Esophagus squamous epithelium (tissue), 5 donors: ENCODE measurements around the gene TMEM168. TPM values are rescaled to one million over a fixed set of nuclear protein-coding genes. Genes with fewer than 3 reads are reported as not detected.

ENCODE experiments used
- DNase-seq: peaks from one replicate; lab custom pipeline; 2025; lab: John Stamatoyannopoulos, UW
- H3K27ac ChIP-seq, 4 donors: fragments of 200-600 bp; sonication (generic); one replicate each; pipeline ENCODE4 v1.5.1; 2016 to 2019; ENCODE audit warnings: mild to moderate bottlenecking in 1 of 4
- H3K27me3 ChIP-seq, 4 donors: fragments of 200-600 bp; sonication (generic); 1 replicate in 3 of 4; 2 replicates in 1 of 4; pipeline versions ENCODE4 v1.5.1 to v1.6.0; 2017 to 2021; ENCODE audit warnings: antibody characterized with exemption in 1 of 4
- H3K36me3 ChIP-seq, 3 donors: fragments of 200-600 bp; sonication (generic); one replicate each; pipeline ENCODE4 v1.5.1; 2016 to 2019
- H3K4me1 ChIP-seq, 3 donors: fragments of 200-600 bp; sonication (generic); one replicate each; pipeline ENCODE4 v1.5.1; 2017 to 2019
- H3K4me3 ChIP-seq, 4 donors: fragments of 200-600 bp; sonication (generic); 1 replicate in 3 of 4; 2 replicates in 1 of 4; pipeline ENCODE4 v1.5.1; 2016 to 2019; ENCODE audit warnings: mild to moderate bottlenecking in 2 of 4, moderate library complexity in 1 of 4
- H3K9me3 ChIP-seq, 3 donors: fragments of 200-600 bp; sonication (generic); one replicate each; pipeline ENCODE4 v1.5.1; 2016 to 2019
- POLR2A ChIP-seq, 4 donors: fragments of 450-650 bp; IDR thresholded peaks; one replicate each; pipeline ENCODE4 v1.6.1; 2017; ENCODE audit warnings: antibody characterized with exemption in 4 of 4, mild to moderate bottlenecking in 4 of 4, moderate library complexity in 3 of 4
- WGBS, 2 donors: methylation state at CpG; one replicate each; pipeline ENCODE4 v1.1.5; 2018; 5-methylcytosine and 5-hydroxymethylcytosine counted together
- intact Hi-C: fragments of 100-400 bp; cut with DNase I; formaldehyde crosslinking; loops from one replicate; pipeline ENCODE4 v1.15.0; 2022
- total RNA-seq, 4 donors: library from RNA; depleted of rRNA; stranded (reverse); fragments of >200 nt; gene quantifications; one replicate each; pipeline ENCODE4 v1.1.0, GENCODE V29; 2016
- TF ChIP-seq, protein P1 (sequence below), 6 experiments: fragments of 450-650 bp in 4 of 6; fragments of 200-600 bp in 2 of 6; sonication (generic) in 2 of 6; IDR thresholded peaks; one replicate each; pipeline ENCODE4 v1.5.1; 2016 to 2019; ENCODE audit warnings: antibody characterized with exemption in 6 of 6, mild to moderate bottlenecking in 4 of 6, moderate library complexity in 4 of 6
- donor health status: DM: yes; HTN: yes; CAD: no.

TMEM168 gene
- total RNA-seq, 4 donors from 2014 or later = 16.5 to 32.6 (median 21.6) TPM

DNA sequence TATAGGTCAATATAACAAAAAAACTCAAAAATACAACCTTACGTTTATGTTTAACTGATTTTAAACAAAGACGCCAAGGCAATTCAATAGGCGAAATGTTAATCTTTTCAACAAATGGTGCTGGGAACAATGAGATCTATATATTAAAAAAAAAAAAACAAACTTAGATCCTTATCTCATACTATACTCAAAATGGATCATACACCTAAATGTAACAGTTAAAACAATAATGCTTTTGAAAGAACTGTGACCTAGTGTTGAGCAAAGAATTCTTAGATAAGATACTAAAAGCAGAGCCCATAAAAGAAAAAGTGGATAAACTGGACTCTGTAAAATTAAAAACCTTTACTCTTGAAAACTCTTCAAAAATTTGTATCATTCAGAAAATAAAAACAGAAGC is 8.6 kb downstream of the TMEM168 start:
- H3K4me1 ChIP-seq = peaks cover 0 to 14% (median 0%) of the 10 kb centered on the region in 3 donors
- no peaks in the 10 kb centered on the region for H3K27me3 ChIP-seq
- no peaks in the 10 kb centered on the region for H3K9me3 ChIP-seq
- 94 to 97% methylated on average over 3 of the region's 3 CpGs for WGBS, 2 donors
- peaks cover 0 to 31% (median 0%) of the 10 kb centered on the region in 3 donors for H3K36me3 ChIP-seq
- no peak overlapping the region for H3K27ac ChIP-seq
- no peak overlapping the region for H3K4me3 ChIP-seq
- TF ChIP-seq POLR2A (IDR thresholded peaks at IDR 0.05) = no peak
- TF ChIP-seq, protein P1, sequence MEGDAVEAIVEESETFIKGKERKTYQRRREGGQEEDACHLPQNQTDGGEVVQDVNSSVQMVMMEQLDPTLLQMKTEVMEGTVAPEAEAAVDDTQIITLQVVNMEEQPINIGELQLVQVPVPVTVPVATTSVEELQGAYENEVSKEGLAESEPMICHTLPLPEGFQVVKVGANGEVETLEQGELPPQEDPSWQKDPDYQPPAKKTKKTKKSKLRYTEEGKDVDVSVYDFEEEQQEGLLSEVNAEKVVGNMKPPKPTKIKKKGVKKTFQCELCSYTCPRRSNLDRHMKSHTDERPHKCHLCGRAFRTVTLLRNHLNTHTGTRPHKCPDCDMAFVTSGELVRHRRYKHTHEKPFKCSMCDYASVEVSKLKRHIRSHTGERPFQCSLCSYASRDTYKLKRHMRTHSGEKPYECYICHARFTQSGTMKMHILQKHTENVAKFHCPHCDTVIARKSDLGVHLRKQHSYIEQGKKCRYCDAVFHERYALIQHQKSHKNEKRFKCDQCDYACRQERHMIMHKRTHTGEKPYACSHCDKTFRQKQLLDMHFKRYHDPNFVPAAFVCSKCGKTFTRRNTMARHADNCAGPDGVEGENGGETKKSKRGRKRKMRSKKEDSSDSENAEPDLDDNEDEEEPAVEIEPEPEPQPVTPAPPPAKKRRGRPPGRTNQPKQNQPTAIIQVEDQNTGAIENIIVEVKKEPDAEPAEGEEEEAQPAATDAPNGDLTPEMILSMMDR (IDR thresholded peaks at IDR 0.05) = no peak
- intact Hi-C loops = no loop called here
- no peak for DNase-seq

DNA sequence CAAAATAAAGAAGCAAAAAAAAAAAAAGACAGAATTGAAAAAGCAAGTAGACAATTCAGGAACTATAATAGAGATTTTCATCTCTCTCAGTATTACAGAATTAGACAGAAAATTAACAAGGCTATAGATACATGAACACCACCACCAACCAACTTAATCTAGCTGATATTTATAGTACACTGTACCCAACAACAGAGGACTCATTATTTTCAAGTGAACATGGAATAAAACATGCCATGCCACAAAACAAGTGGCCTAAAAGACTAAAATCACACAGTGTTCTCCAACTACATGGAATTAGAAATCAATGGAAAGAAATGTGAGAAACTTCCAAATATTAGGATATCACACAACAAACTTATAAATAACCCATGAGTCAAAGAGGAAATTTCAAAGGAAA is 9.1 kb downstream of the TMEM168 start:
- TF ChIP-seq, protein P1 (IDR thresholded peaks at IDR 0.05) = no peak
- no peak for TF ChIP-seq POLR2A (IDR thresholded peaks at IDR 0.05)

DNA sequence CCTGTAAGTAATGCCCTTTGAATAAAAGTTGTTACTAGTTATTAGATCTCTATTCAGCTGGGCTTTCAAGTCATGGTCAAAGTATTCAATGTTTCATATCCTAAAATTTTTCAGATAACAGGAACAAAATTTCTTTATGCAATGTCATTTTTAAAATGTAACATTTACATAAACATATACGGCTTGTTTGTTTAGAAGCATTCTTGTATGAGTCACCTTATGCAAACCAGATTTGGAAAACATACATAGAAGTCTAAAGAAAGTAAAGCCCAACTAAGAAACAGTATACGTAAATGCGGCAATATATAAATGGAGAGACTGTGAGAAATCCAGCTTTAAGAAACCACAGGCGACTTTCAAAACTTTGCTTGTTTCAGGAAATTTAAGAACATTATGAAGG is 10.5 kb downstream of the TMEM168 start:
- Histone ChIP-seq H3K27ac (no peak overlapping the region), H3K9me3 (no peaks in the 10 kb centered on the region), H3K36me3 (peaks cover 0 to 35% (median 0%) of the 10 kb centered on the region in 3 donors), H3K27me3 (no peaks in the 10 kb centered on the region), H3K4me3 (no peak overlapping the region), H3K4me1 (peaks cover 0 to 14% (median 0%) of the 10 kb centered on the region in 3 donors)
- DNase-seq = no peak
- WGBS, 2 donors = 56 to 83% methylated on average over 4 of the region's 4 CpGs
- intact Hi-C loops = no loop called here
- TF ChIP-seq POLR2A (IDR thresholded peaks at IDR 0.05) = no peak
- TF ChIP-seq, protein P1 (IDR thresholded peaks at IDR 0.05) = no peak

More for the DNA sequence above, 9.1 kb downstream of the TMEM168 start:
- Histone ChIP-seq H3K27ac (no peak overlapping the region), H3K9me3 (no peaks in the 10 kb centered on the region), H3K27me3 (no peaks in the 10 kb centered on the region), H3K36me3 (peaks cover 0 to 31% (median 0%) of the 10 kb centered on the region in 3 donors), H3K4me3 (no peak overlapping the region), H3K4me1 (peaks cover 0 to 14% (median 0%) of the 10 kb centered on the region in 3 donors)
- intact Hi-C loops = no loop called here
- DNase-seq = no peak

DNA sequence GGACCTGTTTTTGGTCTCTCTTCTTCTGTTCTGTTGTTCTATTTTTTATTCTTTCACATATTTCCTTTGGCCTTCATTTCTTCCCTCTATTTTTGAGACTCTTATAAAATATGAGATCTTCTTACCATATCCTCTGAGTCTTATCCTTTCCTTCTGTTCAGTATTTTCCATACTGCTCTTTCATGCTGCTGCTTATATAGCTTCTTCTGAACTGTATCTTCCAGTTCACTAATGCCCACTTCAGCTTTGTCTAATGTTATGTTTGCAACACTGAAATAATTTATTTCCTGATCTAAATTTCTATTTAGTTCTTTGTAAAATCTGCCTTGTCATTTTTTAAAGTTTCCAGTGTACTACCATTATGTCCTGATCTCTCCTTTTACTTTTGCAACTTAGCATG is 12.8 kb downstream of the TMEM168 start:
- Histone ChIP-seq H3K27me3 (no peaks in the 10 kb centered on the region), H3K27ac (no peak overlapping the region), H3K36me3 (peaks cover 0 to 22% (median 0%) of the 10 kb centered on the region in 3 donors), H3K9me3 (no peaks in the 10 kb centered on the region), H3K4me3 (no peak overlapping the region), H3K4me1 (peaks cover 0 to 5% (median 0%) of the 10 kb centered on the region in 3 donors)
- TF ChIP-seq, protein P1 (IDR thresholded peaks at IDR 0.05) = no peak
- TF ChIP-seq POLR2A (IDR thresholded peaks at IDR 0.05) = no peak
- intact Hi-C loops = no loop called here
- DNase-seq = no peak

DNA sequence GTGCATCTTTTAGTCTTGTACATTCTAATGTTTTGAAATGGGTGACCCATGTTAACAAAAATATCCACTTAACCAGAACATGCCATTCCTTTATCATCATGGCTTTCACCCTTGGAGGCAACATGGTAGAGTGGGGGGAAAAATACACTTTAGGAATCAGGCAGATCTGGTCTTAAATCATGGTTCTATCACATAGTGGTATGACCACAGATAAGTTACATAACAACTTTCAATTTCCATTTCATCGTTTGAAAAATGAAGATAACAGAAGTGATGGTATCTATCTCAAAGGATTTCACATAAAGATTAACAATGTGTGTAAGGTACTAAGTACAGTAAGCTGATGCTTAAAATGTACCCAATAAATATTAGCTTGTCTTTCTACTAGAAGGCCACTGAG is 19.0 kb downstream of the TMEM168 start:
- intact Hi-C loops = no loop called here
- no peak for DNase-seq
- Histone ChIP-seq H3K9me3 (no peaks in the 10 kb centered on the region), H3K4me1 (peaks cover 0 to 21% (median 4%) of the 10 kb centered on the region in 3 donors), H3K27me3 (no peaks in the 10 kb centered on the region), H3K36me3 (peaks cover 0 to 27% (median 0%) of the 10 kb centered on the region in 3 donors), H3K4me3 (no peak overlapping the region), H3K27ac (no peak overlapping the region)
- 46 to 58% methylated on average over 1 of the region's 1 CpG for WGBS, 2 donors
- TF ChIP-seq, protein P1 (IDR thresholded peaks at IDR 0.05) = no peak
- TF ChIP-seq POLR2A (IDR thresholded peaks at IDR 0.05) = no peak
